Cortex of kidney (tissue), 1 donor: ENCODE data around the gene FIBCD1.
"Not testable (repeated sequence)": the region's sequence is repeated elsewhere in the genome, so short reads cannot be mapped to it uniquely, and the experiment has no call there.

Source experiments
- DNase-seq: peaks from one replicate; lab custom pipeline; 2025; lab: John Stamatoyannopoulos, UW

Gene FIBCD1

DNA sequence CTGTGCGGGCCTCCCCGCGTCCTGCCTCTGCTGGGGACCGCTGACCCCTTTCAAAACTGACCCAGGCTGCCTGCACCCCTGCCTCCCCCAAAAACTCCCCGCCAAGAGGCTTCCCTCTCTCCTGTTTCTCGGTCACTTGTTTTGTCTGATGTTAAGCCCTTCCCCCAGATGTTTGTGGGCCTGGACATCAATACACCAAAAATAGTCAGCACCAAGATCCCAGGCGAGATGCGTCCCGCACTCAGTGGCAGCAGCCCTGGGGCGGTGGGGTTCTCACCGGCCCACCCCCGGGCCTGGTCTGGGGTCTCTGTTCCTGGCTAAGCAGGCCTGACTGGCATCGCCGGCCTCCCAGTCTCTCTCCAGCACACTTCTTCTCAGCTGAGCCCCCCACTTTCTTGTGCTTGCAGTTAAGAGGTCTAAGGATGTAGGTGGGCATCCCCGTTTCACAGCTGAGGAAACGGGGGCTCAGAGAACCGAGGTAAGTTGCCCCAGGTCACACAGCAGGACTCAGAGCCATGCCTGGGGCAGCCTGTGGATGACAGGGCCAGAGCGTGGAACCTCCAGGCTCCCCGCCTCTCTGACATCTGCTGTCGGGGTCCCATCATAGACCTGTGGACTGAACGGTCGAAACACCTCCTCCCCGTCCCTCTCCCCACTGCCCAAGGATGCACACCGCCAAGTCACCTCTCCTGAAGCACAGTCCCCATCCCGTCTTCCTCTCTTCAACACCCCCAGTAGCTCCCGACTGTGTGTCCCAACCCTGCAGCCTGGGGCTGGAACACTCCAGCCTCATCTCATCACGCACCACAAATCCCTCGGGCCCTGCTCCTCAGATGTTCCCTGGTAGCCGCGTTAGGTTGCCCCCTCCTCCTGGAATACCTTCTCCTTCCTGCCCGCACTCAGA, 16.8 kb downstream of the FIBCD1 start:
- no peak for DNase-seq

DNA sequence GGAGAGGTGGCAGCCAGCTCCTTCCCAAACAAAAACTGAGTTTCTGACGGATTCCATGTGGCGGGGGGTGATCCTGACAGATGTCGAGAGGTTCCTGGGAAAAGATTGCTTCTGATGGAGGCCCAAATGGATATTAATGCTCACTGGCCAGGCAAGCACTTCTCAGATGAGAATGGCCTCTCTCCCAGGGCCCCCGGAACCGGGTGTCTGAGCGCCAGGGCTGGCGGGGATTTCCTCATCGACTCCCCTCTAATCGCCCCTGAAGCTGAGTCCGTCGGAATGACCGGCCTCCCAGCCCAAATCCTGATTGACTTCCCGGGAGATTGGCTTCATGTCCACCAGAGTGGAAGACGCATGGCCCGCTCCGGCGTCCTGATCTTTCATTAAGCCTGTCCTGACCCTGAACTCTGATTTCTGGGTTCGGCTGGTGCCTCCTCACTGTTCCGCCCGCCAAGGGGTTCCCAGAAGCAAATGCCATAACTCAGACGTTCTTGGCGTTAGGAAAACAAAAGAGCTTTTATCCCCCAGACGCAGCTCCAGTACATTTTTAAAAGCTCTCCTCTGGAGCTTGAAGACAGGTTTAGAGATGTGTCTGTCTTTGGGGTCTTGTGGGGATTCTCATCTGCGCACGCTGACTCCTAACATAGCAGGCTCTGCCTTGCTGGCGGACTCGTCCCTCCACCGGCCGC, 17.6 kb downstream of the FIBCD1 start:
- DNase-seq, result no peak

DNA sequence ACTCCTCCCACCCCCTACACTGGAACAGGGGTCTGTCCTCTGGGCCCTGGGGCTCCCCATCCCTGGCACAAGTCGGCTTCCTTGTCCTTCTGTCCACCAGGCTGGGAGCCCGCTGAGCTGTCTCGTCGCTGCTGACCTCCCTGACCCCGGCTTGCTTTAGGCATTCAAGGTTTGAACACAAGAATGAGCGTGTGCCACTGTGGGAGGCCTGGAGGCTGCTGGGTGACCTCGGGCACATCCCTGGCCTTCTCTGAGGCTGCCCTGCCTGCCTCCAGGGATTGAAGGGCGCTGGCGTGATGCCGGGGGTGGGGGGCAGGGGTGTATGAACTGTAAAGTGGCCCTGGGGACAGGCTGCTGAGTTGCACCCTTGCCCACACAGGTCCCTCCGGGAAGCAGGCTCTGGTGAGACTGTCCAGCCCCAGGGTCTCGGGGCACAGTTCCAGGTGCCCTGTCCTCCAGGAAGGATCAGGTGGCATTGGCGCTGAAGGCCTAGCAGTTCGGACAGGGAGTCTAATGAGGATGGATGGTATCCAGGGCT, 18.2 kb downstream of the FIBCD1 start:
- DNase-seq, result no peak

DNA sequence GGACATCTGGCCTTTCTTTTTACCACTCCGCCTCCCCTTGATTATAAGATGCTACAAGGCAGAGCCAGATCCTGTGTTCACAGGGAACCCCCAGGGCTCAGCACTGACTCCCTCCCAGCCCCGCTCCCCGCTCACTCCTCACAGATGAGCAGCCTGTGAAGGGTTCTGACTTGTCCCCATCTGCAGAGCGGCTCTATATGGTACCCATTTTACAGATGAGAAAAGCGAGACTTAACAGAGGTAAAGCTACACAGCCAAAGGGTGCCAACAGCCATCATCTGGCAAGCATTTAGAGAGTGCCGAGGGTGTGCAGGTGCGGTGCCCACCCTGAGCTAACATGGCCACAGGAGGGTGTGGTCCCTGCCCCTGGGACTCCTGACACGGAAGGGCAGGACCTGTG, 18.8 kb downstream of the FIBCD1 start:
- no peak for DNase-seq

DNA sequence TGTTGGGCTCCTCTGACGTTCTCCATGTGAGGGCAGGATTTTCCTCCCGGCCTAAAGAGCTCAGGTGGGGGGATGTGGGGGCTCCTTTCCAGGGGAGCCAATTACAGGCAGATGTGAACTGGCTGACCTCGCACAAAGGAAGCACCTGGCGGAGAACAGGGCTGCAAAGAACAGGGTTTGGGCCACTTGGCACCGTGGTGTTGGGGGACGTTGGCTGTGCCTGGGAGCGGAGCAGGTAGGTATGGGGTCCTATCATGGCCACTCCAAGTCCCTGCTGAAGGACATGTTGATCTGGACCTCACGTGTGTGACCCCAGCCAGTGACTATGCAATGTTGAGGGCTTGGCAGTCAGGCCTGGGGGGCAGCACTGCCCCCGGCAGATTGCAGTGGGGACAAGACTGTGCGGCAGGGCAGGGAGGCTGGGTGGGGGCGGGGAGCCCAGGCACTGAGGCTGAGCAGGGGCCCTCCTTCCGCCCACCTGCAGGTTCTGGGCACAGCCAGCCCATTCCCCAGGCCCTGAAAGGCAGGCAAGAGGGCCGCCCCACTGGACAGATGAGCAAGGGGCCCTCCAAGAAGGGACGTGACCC, 19.4 kb downstream of the FIBCD1 start:
- DNase-seq, result no peak

DNA sequence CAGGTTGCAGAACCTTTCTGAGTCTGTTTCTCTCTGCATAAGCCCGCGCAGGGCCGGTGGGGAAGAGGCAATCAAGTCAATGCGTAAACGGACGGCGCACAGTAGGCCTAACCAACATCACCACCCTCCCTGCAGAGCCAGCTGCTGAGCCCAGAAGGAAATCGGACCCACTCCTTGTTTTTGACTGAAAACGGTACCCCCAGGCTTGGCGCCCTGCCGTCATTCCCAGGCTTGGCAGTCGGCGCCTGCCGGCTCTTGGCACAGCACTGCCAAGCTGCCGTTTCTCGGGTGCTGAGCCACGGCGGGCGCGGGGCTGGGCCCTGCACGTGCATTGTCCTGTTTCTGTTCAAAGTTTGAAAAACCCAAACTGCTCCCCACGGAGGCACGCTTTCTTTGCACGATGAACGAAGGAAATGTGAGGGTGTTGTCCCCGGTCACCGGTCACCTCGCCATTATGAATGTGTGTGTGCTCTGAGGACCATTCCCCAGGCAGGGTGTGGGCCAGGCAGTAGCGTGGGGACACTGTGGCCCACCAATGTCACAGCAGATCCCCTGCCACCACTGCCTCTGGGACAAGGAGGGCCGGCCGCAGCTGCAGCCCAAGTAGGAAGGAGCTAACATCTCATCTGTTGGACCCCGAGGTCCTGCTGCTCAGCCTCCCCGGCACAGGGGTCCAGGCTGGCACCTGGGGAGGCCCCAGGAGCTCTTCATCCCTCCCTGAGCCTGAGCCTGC, 20.1 kb downstream of the FIBCD1 start:
- no peak for DNase-seq

DNA sequence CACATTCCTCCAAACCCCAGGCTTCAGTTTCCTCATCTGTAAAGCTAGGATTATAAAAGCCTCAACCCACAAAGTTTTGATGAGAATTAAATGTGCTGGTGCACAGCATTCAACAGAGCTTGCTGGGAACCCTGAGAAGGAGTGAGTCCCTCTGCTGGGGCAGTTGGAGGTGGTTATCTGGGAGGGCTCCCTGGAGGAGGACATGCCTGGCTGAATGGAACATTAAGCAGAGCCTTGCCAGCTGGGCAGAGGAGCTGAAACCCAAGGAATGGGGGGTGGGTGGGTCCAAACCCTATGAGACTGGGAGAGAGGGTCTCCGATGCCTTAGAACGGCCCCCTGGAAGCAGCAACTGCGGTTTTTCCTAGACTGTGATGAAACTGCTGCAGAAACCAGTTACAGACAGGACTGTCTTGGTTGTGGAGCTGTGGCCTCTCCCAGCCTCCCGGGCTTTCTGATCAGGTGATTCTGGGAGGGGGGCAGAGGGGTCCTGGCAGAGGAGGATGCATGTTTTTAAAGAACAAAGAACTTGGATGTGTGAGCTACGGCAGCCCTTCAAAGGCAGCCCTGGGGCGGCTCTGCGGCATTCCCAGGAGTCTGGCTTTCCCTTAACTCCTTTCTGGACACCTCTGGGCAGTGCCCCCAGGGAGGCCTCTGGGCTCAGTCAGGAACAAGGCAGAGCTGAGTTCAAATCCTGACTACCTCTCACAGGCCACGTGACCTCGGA, 20.8 kb downstream of the FIBCD1 start:
- no peak for DNase-seq

DNA sequence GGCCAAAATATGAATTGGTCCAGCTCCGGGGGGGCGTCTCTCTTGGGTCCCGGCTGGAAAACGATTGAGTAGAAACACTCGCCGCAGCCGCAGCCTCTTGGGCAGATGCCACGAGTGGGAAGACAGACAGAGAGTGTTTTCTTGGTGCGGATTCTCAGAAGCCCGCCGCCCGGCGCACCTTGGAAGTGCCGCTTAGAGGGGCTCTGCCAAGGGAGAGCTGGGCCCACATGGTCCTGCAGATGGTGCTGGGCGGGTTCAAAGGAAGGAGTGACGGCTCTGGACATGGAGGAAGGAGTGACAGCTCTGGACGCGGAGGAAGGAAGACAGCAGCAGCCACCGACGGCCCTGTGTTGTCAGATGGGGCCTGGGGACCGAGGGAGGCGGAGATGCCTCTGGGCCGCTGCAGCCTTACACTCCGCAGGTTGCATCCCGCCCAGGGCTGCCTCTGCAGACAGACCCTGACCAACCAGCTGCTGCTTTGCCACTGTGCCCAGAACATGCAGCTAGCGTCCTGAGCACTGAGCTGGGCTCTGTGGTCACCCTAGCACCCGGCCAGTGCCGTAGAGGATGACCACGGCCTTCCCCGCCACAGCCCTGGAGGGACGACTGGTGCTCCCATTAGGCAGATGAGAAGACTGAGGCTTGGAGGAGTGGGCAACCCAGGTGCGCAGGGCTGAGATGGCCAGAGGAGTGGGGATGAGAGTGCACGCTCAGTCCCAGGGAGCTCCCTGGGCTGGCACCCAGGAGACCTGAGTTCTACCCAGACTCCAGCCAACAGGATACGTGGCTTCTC, 21.7 kb downstream of the FIBCD1 start:
- no peak for DNase-seq

DNA sequence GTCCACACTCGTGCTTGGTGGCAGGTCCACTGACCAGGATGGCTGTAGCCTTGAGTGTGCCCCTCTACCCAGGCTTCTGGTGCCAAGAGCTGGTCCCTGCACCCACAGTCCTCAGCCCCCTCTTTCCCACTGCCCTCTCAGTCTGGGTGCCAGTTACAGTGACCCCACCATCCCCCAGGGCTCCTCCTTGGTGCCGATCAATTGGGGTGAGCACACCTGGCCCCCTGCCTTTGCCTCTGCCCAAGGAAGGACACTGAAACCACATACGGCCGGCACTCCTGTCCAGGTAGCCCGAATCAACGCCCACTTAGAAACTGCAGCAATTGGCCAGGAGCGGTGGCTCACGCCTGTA, 24.0 kb downstream of the FIBCD1 start:
- no peak for DNase-seq

DNA sequence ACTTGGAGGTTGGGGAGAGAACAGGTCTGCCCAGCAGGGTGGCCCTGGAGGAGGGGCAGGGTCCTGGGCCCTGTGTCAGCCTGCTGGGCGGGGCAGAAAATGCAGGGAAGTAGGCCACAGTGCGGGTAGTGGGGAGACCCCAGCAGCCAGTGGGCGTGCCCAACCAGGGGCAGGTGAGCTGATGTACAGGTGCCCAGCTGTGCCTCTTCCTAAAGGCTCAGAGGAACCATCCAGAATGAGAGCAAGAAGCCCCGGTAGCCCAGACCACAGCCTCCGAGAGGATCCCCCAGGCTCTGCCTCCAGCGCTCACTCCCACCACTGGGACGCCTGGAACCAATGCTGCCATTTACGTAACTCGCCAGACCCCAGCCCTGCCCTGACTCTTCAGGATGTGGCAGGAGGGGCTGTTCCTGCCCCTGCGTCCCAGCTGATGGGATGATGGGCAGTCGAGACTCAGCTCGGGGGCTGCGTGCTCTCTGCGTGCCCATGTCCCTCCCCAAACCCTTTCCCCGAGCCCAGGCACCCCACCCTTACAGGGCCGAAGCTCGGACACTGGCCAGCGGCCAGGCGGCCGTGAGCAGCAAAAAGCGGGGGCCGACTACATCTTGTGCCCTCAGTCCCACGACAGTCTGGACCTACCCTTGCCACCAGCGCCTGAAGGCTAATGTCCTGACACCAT, 24.5 kb downstream of the FIBCD1 start:
- DNase-seq, result no peak

DNA sequence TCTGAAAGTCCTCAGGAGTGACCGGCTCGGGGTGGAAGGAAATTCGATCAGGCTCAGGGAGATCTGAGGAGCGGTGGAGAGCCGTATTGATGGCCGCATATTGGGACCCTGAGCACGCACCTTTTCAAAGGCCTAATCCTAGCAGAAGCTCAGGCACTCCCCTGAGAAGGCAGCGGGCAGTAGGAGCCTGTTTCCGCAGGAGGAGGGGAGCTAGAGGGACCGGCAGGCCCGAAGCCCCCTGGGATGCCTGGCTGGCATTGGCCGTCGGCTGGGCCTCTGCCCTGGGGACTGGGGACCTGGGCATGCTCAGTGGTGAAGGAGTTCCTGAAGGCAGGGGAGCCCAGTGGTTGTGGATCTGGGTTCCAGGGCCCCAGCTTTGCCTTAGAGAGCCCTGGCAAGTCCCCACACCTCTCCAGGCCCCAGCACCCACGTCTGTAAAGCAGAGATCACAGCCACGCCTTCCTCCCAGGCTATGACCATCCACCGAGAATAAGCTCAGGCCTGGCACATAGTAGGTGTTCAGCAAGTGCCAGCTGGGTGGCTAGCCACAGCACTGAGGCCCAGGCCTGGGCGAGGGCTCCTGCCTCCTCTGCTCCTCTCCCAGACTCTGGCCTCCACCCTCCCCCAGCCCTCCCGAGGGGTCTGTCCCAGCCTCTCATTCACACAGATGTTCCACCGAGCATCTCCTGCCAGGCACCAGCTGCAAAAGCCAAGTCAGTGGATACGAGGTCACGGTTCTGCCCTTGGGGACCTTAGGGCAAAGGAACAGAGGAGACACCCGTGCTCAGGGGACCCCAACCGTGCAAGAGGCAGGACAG, 25.2 kb downstream of the FIBCD1 start:
- DNase-seq, result no peak

DNA sequence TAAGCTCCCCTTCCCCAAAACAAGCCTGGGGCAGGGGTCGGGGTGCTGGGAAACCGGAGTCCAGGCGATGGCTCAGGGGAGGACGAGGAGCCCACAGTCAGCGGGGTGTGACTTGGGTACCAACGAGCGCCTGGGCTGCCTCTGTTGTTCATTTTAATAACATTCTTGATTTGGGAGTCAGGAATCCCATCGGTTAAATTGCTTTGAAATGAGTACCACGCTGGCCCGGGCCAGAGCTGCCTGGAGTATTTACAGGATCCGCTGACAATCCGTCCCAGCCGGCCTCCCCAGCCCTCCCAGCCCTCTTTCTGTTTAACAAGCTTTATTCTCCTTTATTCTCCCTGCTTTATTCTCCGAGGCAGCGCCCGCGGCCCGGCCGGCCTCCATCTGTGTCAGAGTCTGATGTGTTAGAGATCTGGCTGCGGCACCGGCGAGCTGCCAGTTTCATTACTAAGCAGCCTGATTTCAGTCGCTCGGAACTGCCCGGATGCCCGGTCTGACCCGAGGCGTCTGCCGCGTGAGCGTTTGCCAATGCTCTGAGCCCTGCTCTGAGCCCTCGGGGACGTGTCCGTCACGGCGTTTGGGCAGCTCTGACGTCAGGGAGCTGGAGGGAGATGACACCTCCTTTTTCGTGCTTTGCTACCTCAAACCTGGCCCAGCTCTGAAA, 26.0 kb downstream of the FIBCD1 start:
- DNase-seq, result no peak

DNA sequence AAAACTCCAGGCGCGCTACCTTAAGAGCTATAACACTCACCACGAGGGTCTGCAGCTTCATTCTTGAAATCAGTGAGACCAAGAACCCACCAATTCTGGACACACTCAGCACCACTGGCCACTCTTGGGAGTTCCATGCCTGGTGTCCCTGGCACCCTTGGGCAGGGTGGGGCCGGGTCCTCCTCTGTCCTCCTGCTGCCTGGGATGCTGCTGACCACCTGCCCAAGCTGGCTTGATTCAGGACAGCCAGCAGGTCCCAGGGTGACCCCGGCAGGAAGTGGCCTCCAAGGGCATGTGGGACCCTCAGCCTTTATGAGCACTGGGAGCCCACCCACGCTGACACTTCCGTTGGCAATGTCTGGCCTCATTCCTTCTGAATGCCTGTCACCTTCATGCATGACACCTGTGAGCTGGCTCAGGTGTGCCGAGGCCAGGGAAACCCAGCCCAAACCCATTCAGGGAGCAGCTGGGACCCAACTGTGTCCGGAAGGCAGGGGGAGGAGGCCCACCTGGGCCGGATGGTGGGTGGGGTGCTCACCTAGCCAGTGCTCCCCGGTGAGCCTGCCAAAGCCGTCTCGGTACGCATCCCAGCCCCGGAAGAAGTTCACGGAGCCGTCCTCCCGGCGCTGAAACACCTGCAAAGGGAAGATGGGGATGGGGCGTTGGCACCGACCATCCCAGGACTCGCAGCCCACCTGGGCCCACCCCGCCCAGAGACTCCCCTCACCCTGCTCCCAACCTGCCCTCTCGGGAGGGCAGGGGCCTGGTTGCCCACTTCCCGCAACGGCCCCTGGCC, 27.6 kb downstream of the FIBCD1 start:
- no peak for DNase-seq

DNA sequence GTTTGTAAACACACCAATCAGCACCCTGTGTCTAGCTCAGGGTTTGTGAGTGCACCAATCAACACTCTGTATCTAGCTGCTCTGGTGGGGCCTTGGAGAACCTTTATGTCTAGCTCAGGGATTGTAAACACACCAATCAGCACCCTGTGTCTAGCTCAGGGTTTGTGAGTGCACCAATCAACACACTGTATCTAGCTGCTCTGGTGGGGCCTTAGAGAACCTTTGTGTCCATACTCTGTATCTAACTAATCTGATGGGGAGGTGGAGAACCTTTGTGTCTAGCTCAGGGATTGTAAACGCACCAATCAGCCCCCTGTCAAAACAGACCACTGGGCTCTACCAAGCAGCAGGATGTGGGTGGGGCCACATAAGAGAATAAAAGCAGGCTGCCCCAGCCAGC, 28.4 kb downstream of the FIBCD1 start:
- not testable (repeated sequence) for DNase-seq

DNA sequence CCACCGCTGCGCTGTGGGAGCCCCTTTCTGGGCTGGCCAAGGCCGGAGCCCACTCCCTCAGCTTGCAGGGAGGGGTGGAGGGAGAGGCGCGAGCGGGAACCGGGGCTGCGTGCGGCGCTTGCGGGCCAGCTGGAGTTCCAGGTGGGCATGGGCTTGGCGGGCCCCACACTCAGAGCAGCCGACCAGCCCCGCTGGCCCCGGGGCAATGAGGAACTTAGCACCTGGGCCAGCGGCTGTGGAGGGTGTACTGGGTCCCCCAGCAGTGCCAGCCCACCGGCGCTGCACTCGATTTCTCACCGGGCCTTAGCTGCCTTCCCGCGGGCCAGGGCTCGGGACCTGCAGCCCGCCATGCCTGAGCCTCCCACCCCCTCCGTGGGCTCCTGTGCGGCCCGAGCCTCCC, 29.0 kb downstream of the FIBCD1 start:
- DNase-seq, result not testable (repeated sequence)

DNA sequence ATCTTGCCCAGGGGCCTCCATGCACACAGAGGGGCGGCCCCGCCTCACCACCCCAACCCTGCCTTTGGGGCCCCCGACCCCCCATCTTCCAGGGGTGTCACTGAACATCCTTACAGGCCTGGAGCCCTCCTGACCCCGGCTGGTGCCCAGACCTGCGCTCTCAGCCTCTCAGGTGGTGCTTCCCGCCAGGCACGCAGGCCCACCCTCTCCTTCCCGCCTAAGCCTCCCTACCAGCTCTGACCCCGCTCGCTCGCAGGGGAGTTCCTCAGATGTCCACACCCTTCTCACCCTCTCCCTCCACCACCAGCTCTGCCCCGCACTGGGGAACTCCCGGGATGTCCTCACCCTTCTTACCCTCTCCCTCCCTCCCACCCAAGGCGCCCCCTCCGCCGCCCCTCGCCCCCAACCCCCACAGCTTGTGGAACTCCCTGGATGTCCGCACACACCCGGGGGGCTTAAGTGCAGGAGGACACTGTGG, 30.1 kb downstream of the FIBCD1 start:
- DNase-seq, result no peak

DNA sequence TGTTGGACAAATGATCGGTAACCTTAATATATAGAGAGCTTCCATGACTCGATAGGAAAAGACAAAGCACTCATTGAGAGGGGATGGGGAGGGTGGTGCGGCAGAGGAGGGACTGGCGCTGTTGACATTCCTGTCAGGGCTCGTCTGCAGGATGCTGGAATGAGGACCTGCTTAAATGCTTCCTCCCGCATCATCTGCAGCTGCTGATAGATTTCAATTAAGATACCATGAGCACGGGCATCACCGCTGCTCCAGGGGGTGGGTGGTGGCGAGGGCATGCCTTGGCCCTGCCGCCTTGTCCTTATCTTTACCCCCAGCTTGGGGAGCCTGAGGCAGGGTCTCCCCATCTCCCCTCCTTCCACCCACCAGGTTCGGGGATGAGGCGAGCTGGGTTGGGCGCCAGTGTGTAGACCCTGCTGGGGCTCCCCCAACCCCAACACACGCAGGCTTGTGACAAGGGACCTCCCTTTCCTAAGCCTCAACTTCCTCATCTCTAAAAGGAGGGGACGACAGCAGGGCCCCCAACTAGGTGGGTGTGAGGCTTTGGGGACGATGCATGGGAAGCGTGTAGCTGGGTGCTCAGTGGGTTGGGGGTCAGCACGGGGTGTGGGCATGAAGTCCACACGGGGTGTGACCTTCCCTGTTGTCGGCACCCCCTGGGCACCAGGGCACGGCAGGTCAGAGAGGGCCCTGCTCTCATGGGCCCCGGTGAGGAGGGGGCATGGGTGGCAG, 30.7 kb downstream of the FIBCD1 start:
- no peak for DNase-seq
